IPS-20b (cell line): ENCODE results near the gene NMT2.

Experiments
- H3K27ac ChIP-seq: one replicate; pipeline ENCODE4 v1.5.1; 2013; ENCODE audit warnings: low read length
- H3K27me3 ChIP-seq: 2 replicates; pipeline ENCODE4 v1.6.1; 2013; ENCODE audit warnings: mild to moderate bottlenecking, low read length, inconsistent platforms; ENCODE audit not compliant: insufficient read depth
- H3K36me3 ChIP-seq: 2 replicates; pipeline ENCODE4 v1.6.1; 2013; ENCODE audit warnings: low read depth, mild to moderate bottlenecking, inconsistent platforms, low read length, moderate library complexity; ENCODE audit not compliant: insufficient read depth
- H3K4me1 ChIP-seq: 2 replicates; pipeline ENCODE4 v1.6.1; 2013; ENCODE audit warnings: mild to moderate bottlenecking, control low read depth, inconsistent platforms, low read length, moderate library complexity; ENCODE audit not compliant: insufficient read depth
- H3K4me3 ChIP-seq: 2 replicates; pipeline ENCODE4 v1.5.1; 2013; ENCODE audit warnings: mild to moderate bottlenecking, low read length, inconsistent platforms
- H3K9ac ChIP-seq: 2 replicates; pipeline ENCODE4 v1.6.1; 2013; ENCODE audit warnings: low read depth, mild to moderate bottlenecking, inconsistent platforms, low read length, moderate library complexity
- H3K9me3 ChIP-seq: 2 replicates; pipeline ENCODE4 v1.6.1; 2013; ENCODE audit warnings: mild to moderate bottlenecking, low read depth, low read length, inconsistent platforms; ENCODE audit not compliant: insufficient read depth

The NMT2 gene

DNA sequence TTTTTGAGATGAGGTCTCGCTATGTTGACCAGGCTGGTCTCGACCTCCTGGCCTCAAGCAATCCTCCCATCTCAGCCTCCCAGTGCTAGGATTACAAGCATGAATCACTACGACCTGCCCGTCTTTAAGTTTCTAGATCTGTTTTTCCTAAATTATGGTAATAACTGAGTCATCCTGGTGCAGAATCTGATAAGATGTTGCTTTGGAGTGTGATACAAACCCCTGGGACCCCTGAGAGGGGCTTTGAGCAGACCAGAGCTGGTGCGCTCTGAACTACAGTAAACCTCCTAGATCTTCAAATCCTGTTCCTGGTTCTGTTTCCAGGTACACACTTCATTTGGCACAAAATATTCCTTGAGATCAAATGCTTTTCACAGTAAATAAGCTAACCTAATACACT lies 37.2 kb downstream of the NMT2 start:
- no peak overlapping the region for H3K4me3 ChIP-seq
- H3K9ac ChIP-seq = no peak overlapping the region
- H3K9me3 ChIP-seq = no peaks in the 10 kb centered on the region
- H3K4me1 ChIP-seq = no peaks in the 10 kb centered on the region
- H3K27me3 ChIP-seq = no peaks in the 10 kb centered on the region
- no peak overlapping the region for H3K27ac ChIP-seq
- H3K36me3 ChIP-seq = peaks cover 59% of the 10 kb centered on the region

DNA sequence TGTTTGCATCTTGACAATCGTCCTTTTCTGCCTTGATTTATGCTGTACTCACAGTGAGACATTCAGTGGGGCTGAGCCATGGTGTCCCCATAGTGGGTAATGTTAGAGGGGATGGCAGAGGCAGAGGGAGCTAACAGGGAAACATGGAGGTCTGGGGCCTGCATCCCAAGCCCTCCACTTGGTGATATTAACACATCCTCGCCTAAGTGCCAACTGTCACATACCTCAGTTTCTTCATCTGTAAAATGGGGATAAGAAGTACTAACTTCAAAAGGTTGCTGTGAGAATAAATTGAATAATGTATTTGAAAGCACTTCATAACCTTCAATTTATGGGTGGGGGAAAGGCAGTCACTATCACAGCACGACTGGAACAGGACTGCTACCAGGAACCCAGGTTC lies 43.6 kb downstream of the NMT2 start:
- Histone ChIP-seq H3K27me3 (no peaks in the 10 kb centered on the region), H3K27ac (no peak overlapping the region), H3K9me3 (no peaks in the 10 kb centered on the region), H3K9ac (no peak overlapping the region), H3K36me3 (peaks cover 30% of the 10 kb centered on the region), H3K4me3 (no peak overlapping the region), H3K4me1 (no peaks in the 10 kb centered on the region)

DNA sequence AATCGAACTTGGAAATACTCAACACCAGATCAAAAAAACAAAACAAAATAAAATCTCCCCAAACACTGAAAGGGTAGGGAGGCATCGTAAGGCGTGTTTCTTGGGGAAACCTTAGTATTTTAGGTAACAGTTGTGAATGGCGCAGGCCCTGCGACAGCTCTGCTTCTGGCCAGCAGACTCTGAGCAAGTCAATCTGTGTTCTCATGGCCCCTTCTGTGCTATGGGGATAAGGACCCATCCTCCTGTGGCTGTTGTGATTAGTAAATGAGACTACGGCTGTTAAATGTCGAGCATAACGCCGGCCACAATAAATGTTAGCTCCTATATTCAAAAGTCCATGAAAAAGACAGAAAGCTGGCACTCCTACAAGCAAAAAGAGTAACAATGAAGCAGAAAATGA lies 44.3 kb downstream of the NMT2 start:
- no peaks in the 10 kb centered on the region for H3K9me3 ChIP-seq
- no peak overlapping the region for H3K27ac ChIP-seq
- H3K4me3 ChIP-seq = no peak overlapping the region
- H3K36me3 ChIP-seq = peaks cover 30% of the 10 kb centered on the region
- no peaks in the 10 kb centered on the region for H3K27me3 ChIP-seq
- no peak overlapping the region for H3K9ac ChIP-seq
- H3K4me1 ChIP-seq = no peaks in the 10 kb centered on the region

DNA sequence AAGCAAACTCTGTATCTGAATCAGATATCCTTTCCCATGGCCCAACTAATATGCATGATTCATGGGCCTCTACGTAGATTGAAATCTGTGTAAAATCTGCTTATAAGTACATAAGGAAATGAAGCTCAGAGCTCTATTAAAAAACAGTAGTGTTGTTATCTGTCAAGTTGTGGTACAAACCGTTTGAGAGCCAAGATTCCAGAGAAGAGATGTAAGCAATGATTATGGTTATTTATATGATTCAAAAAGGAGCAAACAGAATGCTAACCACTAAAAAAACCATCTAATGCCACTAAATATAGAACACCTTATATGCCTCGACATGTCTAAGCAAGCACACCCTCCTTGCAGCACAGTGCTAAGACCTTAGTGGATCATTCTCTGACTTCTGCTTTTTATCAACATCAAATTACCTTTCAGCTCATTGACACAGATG lies 44.7 kb downstream of the NMT2 start:
- no peak overlapping the region for H3K27ac ChIP-seq
- no peaks in the 10 kb centered on the region for H3K4me1 ChIP-seq
- no peaks in the 10 kb centered on the region for H3K9me3 ChIP-seq
- H3K27me3 ChIP-seq = no peaks in the 10 kb centered on the region
- H3K9ac ChIP-seq = no peak overlapping the region
- H3K4me3 ChIP-seq = no peak overlapping the region
- peaks cover 33% of the 10 kb centered on the region for H3K36me3 ChIP-seq

DNA sequence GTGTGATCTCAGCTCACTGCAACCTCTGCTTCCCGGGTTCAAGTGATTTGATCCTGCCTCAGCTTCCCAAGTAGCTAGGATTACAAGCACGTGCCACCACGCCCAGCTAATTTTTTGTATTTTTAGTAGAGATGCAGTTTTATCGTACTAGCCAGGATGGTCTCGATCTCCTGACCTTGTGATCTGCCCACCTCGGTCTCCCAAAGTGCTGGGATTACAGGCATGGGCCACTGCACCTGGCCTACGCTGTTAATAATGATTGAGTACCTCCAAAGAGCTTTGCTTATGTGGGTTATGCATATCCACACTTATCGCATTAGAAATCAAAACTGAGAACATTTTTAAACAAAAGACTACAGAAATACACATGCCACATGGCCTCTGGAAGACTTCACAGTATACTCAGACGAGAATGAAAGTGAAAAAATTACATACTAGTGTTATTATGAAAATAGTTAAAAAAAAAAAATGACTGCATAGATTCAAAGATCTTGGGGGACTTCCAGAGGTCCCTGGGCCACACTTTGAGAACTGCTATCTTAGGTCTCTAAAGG lies 45.9 kb downstream of the NMT2 start:
- H3K4me3 ChIP-seq = no peak overlapping the region
- H3K27ac ChIP-seq = no peak overlapping the region
- no peaks in the 10 kb centered on the region for H3K4me1 ChIP-seq
- H3K9ac ChIP-seq = no peak overlapping the region
- peaks cover 32% of the 10 kb centered on the region for H3K36me3 ChIP-seq
- no peaks in the 10 kb centered on the region for H3K27me3 ChIP-seq
- H3K9me3 ChIP-seq = no peaks in the 10 kb centered on the region

DNA sequence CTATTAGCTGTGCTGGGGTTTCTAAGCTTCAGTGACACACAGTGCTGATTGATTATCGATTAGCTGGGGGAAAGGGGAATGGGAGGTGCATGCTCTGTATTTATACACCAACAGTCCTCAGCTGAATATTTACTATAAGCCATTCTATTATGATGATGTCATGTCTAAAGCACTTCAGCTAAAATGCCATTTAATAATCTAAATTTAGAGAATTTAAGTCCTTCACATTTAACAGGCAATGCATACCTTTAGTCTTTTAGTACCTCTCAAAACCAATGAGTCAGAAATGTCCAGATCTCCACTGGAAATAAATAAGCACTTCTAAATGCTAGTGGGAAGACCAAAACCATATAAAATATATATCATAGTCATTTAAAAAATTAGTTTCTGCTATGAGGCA lies 46.8 kb downstream of the NMT2 start:
- Histone ChIP-seq H3K4me3 (no peak overlapping the region), H3K27me3 (no peaks in the 10 kb centered on the region), H3K4me1 (no peaks in the 10 kb centered on the region), H3K36me3 (peaks cover 32% of the 10 kb centered on the region), H3K27ac (no peak overlapping the region), H3K9ac (no peak overlapping the region), H3K9me3 (no peaks in the 10 kb centered on the region)

DNA sequence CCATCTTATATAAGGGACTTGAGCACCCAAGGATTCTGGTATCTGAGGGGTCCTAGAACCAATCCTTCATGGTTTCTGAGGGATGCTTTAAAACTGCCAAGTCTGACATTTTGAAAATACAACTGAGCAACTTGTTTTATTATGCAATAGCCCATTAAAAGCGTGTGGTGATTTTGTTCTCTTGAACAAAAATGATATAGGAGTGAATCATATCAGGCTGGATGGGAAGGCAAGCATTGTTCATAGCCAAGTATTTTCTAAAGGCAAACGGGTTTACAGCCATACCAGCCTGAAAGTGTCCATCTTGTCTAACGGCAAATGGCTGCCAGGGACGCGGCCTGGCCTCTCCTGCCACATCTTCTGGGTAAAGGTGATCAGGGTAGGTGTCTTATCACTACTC lies 48.0 kb downstream of the NMT2 start:
- H3K9me3 ChIP-seq = no peaks in the 10 kb centered on the region
- no peak overlapping the region for H3K4me3 ChIP-seq
- H3K9ac ChIP-seq = no peak overlapping the region
- no peaks in the 10 kb centered on the region for H3K27me3 ChIP-seq
- peaks cover 28% of the 10 kb centered on the region for H3K36me3 ChIP-seq
- H3K27ac ChIP-seq = no peak overlapping the region
- H3K4me1 ChIP-seq = no peaks in the 10 kb centered on the region

DNA sequence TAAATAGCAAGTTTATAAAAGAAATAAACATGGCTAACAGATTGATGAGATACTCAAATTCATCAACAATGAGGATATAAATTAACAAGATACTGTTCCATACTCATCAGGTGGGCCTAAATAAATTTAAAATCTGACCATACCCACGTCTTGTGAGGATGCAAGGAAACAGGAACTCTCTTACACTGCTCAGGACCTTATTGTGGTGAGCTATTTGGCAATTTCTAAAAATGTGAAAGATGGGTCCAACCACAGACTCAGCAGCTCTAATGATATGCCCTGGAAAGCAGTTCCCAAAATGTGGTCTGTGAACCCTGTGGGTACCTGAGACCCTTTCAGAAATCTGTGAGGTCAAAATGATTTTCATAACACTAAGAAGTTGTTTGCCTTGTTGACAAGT lies 49.9 kb downstream of the NMT2 start:
- Histone ChIP-seq H3K4me3 (no peak overlapping the region), H3K4me1 (no peaks in the 10 kb centered on the region), H3K9ac (no peak overlapping the region), H3K36me3 (peaks cover 20% of the 10 kb centered on the region), H3K27ac (no peak overlapping the region), H3K9me3 (no peaks in the 10 kb centered on the region), H3K27me3 (no peaks in the 10 kb centered on the region)

DNA sequence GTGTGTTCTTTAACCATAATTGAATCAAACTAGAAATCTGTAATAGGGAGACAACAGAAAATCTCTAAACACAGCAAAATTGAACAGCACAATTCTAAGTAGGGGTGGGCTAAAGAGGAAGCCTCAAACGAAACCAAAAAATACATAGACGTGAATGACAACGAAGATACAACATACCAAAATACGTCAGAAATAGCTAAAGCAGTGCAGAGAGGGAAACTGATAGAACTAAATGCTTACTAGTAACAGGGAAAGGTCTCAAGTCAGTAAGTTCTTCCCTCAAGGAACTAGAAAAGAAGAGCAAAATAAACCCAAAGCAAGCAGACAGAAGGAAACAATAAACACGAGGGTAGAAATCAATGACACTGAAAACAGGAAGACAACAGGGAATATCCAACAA lies 52.3 kb downstream of the NMT2 start:
- H3K9ac ChIP-seq = no peak overlapping the region
- no peaks in the 10 kb centered on the region for H3K4me1 ChIP-seq
- H3K4me3 ChIP-seq = no peak overlapping the region
- no peaks in the 10 kb centered on the region for H3K9me3 ChIP-seq
- H3K27me3 ChIP-seq = no peaks in the 10 kb centered on the region
- no peak overlapping the region for H3K27ac ChIP-seq
- peaks cover 26% of the 10 kb centered on the region for H3K36me3 ChIP-seq

DNA sequence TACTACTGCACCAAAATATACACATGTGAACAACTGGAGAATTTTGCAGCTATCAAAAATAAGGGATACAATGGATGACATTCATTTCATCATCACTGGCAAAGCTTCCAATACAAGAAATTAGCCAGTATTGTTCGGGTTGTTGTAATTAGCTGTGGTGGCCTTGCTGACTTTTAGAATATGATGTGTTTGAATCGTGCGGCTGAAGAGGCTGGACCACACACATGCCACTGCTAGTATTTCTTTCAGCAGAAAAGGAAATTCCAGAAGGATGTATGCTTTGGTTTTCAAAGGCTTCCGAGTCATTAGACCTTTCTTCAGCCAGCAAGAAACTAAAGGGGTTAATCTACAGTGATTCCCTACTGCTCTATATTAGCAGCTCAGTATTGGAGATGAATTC lies 54.7 kb downstream of the NMT2 start:
- Histone ChIP-seq H3K36me3 (peaks cover 21% of the 10 kb centered on the region), H3K27me3 (no peaks in the 10 kb centered on the region), H3K9me3 (no peaks in the 10 kb centered on the region), H3K4me3 (no peak overlapping the region), H3K4me1 (no peaks in the 10 kb centered on the region), H3K9ac (no peak overlapping the region), H3K27ac (no peak overlapping the region)

DNA sequence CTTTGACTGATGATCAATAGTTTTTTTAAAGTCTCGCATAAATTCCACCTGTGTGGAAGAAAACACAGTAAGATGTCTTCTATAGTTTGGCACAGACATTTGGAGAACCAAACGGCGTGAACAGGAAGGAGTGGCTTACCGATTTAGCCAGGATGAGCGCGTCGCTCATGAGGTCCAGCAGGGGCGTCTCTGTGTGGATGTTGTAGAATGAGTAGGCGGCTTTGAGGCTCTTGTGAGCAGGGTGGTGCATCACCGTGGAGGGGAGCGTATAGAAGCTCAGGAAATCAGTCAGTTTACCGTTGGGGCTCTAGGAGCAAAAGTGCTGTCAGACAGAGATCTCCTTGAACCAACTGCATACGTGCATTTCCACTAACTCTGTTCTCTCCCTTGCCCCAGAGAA lies 55.8 kb downstream of the NMT2 start:
- Histone ChIP-seq H3K9ac (no peak overlapping the region), H3K27me3 (no peaks in the 10 kb centered on the region), H3K4me1 (no peaks in the 10 kb centered on the region), H3K4me3 (no peak overlapping the region), H3K36me3 (peaks cover 19% of the 10 kb centered on the region), H3K27ac (no peak overlapping the region), H3K9me3 (no peaks in the 10 kb centered on the region)

DNA sequence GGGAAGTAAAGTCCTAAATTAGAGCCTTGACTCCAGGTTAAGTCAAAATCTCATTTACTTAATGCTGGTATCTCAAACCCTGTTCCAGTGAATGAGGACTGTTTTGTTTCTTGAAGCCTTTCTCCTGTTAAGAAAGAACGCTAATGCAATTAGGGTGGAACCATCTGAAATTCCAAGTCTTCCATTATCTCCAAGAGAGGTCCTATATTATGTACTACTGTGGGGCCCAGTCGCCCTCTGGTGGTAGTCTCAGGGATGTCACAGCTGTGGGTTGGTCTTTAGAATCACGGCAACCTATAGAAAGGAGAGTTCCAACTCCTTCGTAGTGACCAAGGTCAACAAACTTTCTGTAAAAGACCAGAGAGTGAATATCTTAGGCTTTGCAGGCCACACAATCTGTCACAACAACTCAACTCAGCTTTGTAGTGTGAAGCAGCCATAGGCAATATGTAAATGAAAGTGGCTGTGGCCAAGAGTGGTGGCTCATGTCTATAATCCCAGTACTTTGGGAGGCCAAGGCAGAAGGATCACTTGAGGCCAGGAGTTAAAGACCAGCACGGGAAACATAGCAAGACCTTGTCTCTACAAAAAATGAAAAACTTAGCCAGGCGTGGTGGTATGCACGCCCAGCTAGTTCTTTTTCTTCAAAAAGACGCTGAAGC lies 62.0 kb downstream of the NMT2 start:
- no peak overlapping the region for H3K27ac ChIP-seq
- H3K36me3 ChIP-seq = peaks cover 63% of the 10 kb centered on the region
- H3K4me1 ChIP-seq = no peaks in the 10 kb centered on the region
- H3K4me3 ChIP-seq = no peak overlapping the region
- no peak overlapping the region for H3K9ac ChIP-seq
- no peaks in the 10 kb centered on the region for H3K27me3 ChIP-seq
- H3K9me3 ChIP-seq = no peaks in the 10 kb centered on the region
